Measurements from ENCODE around the gene POGLUT3.

DNA sequence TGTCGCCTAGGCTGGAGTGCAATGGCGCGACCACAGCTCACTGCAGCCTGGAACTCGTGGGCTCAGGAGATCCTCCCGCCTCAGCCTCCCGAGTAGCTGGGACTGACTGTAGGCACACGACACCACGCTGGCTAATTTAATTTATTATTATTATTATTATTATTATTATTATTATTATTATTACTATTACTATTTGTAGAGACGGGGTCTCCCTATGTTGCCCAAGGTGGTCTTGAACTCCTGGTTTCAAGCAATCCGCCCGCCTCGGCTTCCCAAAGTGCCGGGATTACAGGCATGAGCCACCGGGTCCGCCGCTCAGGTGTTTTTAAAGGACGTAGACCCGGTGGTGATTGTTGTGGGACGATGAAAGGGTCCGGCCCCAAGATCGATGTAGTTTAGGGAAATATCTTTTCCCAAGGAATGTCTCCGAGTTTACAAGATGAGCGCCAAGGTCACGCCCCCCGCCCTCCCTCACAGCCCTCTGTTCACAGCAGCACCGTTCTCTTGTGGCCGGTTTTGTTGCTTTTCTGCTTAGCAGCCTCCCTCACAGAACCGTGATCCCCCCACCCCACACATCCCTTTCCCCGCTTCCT lies 728 bp upstream of the POGLUT3 start:
- TF ChIP-seq CTCF (IDR thresholded peaks at IDR 0.05) (no peak), POLR2A (IDR thresholded peaks at IDR 0.05) (no peak)

All from uterus (tissue), 2 donors.